ENCODE data around the gene FGFRL1.
"Not testable (repeated sequence)": the region's sequence is repeated elsewhere in the genome, so short reads cannot be mapped to it uniquely, and the experiment has no call there.

FGFRL1 gene

GRCh38 chr4:973431-974397 is 37.7 kb upstream of the FGFRL1 start, which contains the start of gene DGKQ:
DGKQ (minus strand) TSS chr4:973569; CDS start chr4:973482, 87 bp downstream.
- peak; percentile 80 to 84 for DNase-seq

GRCh38 chr4:974668-975067 is 36.8 kb upstream of the FGFRL1 start:
- no peak for DNase-seq

- DNase-seq: not testable (repeated sequence)
These were observed 35.4 kb upstream of the FGFRL1 start for GRCh38 chr4:976016-976415.

GRCh38 chr4:978957-979701 is 32.3 kb upstream of the FGFRL1 start:
- DNase-seq: no peak

GRCh38 chr4:982291-982690 is 29.1 kb upstream of the FGFRL1 start:
- DNase-seq: no peak

- no peak for DNase-seq
These were observed 28.6 kb upstream of the FGFRL1 start for GRCh38 chr4:982814-983213.

- no peak for DNase-seq
These were observed 26.9 kb upstream of the FGFRL1 start for GRCh38 chr4:984336-985054.

- DNase-seq: peak; percentile 60 to 67
These were observed 26.1 kb upstream of the FGFRL1 start for GRCh38 chr4:985123-985830.

GRCh38 chr4:986428-986878 is 25.0 kb upstream of the FGFRL1 start:
- no peak for DNase-seq

GRCh38 chr4:986879-987623 is 24.4 kb upstream of the FGFRL1 start, which contains the start of gene IDUA:
IDUA (plus strand) TSS chr4:987044; CDS start chr4:987085, 41 bp downstream.
- peak; percentile 86 to 88 for DNase-seq

- no peak for DNase-seq
These were observed 23.6 kb upstream of the FGFRL1 start for GRCh38 chr4:987624-988513.

- DNase-seq: no peak
These were observed 22.4 kb upstream of the FGFRL1 start for GRCh38 chr4:988726-989721.

GRCh38 chr4:989722-990471 is 21.5 kb upstream of the FGFRL1 start:
- no peak for DNase-seq

GRCh38 chr4:990746-991367 is 20.6 kb upstream of the FGFRL1 start:
- no peak for DNase-seq

GRCh38 chr4:991451-992296 is 19.8 kb upstream of the FGFRL1 start:
- no peak for DNase-seq

GRCh38 chr4:992297-993110 is 18.9 kb upstream of the FGFRL1 start:
- DNase-seq: no peak
